GM23338 (cell line): ENCODE data around the gene GPRC6A. TPM values are rescaled to one million over a fixed set of nuclear protein-coding genes. Genes with fewer than 3 reads are reported as not detected.

Source experiments
- ATAC-seq: fragments of 200-7000 bp; cut with Tn5 transposase; 3 replicates; pipeline ENCODE4 v1.9.1; 2020
- DNase-seq: peaks from one replicate; pipeline ENCODE4 v3.0.0-alpha.2; 2015; ENCODE audit warnings: low spot score
- H2AFZ ChIP-seq: fragments of 200-600 bp; sonication (generic); 2 replicates; pipeline ENCODE4 v1.8.0; 2016; ENCODE audit warnings: antibody characterized with exemption, mild to moderate bottlenecking, moderate library complexity
- H3F3A ChIP-seq: fragments of 200-600 bp; sonication (generic); replicated peaks from 2 replicates; pipeline ENCODE4 v1.8.0; 2017; ENCODE audit warnings: antibody characterized with exemption, mixed run types, low read depth
- H3K27ac ChIP-seq: fragments of 200-600 bp; sonication (generic); 2 replicates; pipeline ENCODE4 v1.6.1; 2016; ENCODE audit warnings: low read depth
- H3K27me3 ChIP-seq: fragments of 200-600 bp; sonication (generic); 2 replicates; pipeline ENCODE4 v1.8.0; 2016; ENCODE audit warnings: mild to moderate bottlenecking, mixed run types, moderate library complexity; ENCODE audit not compliant: insufficient read depth
- H3K36me3 ChIP-seq: fragments of 200-600 bp; sonication (generic); 2 replicates; pipeline ENCODE4 v1.8.0; 2016; ENCODE audit warnings: mild to moderate bottlenecking; ENCODE audit not compliant: insufficient read depth
- H3K4me1 ChIP-seq: fragments of 200-600 bp; sonication (generic); 2 replicates; pipeline ENCODE4 v1.8.0; 2016; ENCODE audit warnings: mild to moderate bottlenecking, moderate library complexity; ENCODE audit not compliant: insufficient read depth
- H3K4me2 ChIP-seq: fragments of 200-600 bp; sonication (generic); 2 replicates; pipeline ENCODE4 v1.7.1; 2017; ENCODE audit warnings: mixed run types
- H3K4me3 ChIP-seq: fragments of 200-600 bp; sonication (generic); 2 replicates; pipeline ENCODE4 v1.6.1; 2016; ENCODE audit warnings: mixed run types
- H3K79me2 ChIP-seq: fragments of 200-600 bp; sonication (generic); replicated peaks from 2 replicates; pipeline ENCODE4 v1.8.0; 2017; ENCODE audit warnings: mild to moderate bottlenecking; ENCODE audit not compliant: insufficient read depth
- H3K9me2 ChIP-seq: fragments of 200-600 bp; sonication (generic); 2 replicates; pipeline ENCODE4 v1.8.0; 2017; ENCODE audit not compliant: insufficient read depth
- H4K20me1 ChIP-seq: fragments of 200-600 bp; sonication (generic); replicated peaks from 2 replicates; pipeline ENCODE4 v1.8.0; 2017; ENCODE audit warnings: mild to moderate bottlenecking; ENCODE audit not compliant: insufficient read depth
- H3K27ac Mint-ChIP-seq: 2 replicates; pipeline ENCODE4 v1.8.0; 2020; ENCODE audit warnings: inconsistent platforms, mild to moderate bottlenecking, moderate library complexity, mixed read lengths
- H3K27me3 Mint-ChIP-seq: 3 replicates; pipeline ENCODE4 v1.8.0; 2022; ENCODE audit warnings: low read depth, mild to moderate bottlenecking, moderate library complexity, mixed read lengths, inconsistent platforms; ENCODE audit not compliant: insufficient read depth, poor library complexity
- H3K36me3 Mint-ChIP-seq: 3 replicates; pipeline ENCODE4 v1.8.0; 2021; ENCODE audit warnings: low read depth, mild to moderate bottlenecking, inconsistent platforms, moderate library complexity, mixed read lengths
- H3K4me1 Mint-ChIP-seq: 3 replicates; pipeline ENCODE4 v1.8.0; 2020; ENCODE audit warnings: mild to moderate bottlenecking, inconsistent platforms, mixed read lengths
- H3K4me3 Mint-ChIP-seq: 3 replicates; pipeline ENCODE4 v1.8.0; 2021; ENCODE audit warnings: moderate library complexity, mild to moderate bottlenecking, inconsistent platforms, mixed read lengths
- H3K9me3 Mint-ChIP-seq: 3 replicates; pipeline ENCODE4 v1.8.0; 2020; ENCODE audit warnings: moderate library complexity, mild to moderate bottlenecking, inconsistent platforms, mixed read lengths
- CREB1 ChIP-seq: fragments of 250-450 bp; sonication (Bioruptor Pico); IDR thresholded peaks from 2 replicates; pipeline ENCODE4 v1.5.0; 2020; ENCODE audit warnings: low read depth, mild to moderate bottlenecking, moderate library complexity
- EZH2 ChIP-seq: fragments of 200-600 bp; sonication (generic); IDR thresholded peaks from one replicate; pipeline ENCODE4 v1.8.0; 2017; ENCODE audit warnings: antibody characterized with exemption, mild to moderate bottlenecking, low read depth; ENCODE audit not compliant: unreplicated experiment
- EZH2phosphoT487 ChIP-seq: fragments of 200-600 bp; sonication (generic); IDR thresholded peaks from one replicate; pipeline ENCODE4 v1.8.1; 2018; ENCODE audit warnings: antibody characterized with exemption; ENCODE audit not compliant: unreplicated experiment
- JUNB ChIP-seq: IDR thresholded peaks from one replicate; pipeline ENCODE4 v1.6.1; 2016; ENCODE audit warnings: antibody characterized with exemption; ENCODE audit not compliant: unreplicated experiment
- NANOG ChIP-seq: IDR thresholded peaks from 2 replicates; pipeline ENCODE4 v1.6.1; 2016; ENCODE audit warnings: antibody characterized with exemption, borderline replicate concordance
- POLR2AphosphoS5 ChIP-seq: IDR thresholded peaks from 2 replicates; pipeline ENCODE4 v1.6.1; 2016; ENCODE audit warnings: antibody characterized with exemption, low read depth
- ZNF114 ChIP-seq: fragments of 250-450 bp; sonication (Bioruptor Pico); IDR thresholded peaks from 2 replicates; pipeline ENCODE4 v1.5.0; 2020; ENCODE audit warnings: mild to moderate bottlenecking, moderate library complexity
- ZNF331 ChIP-seq: fragments of 250-450 bp; sonication (Bioruptor Pico); IDR thresholded peaks from 2 replicates; pipeline ENCODE4 v1.5.0; 2020; ENCODE audit warnings: low read depth, mild to moderate bottlenecking, moderate library complexity
- polyA plus RNA-seq: library from polyadenylated mRNA; unstranded; fragments of >200 nt; fragmentation: Nextera tagmentation; extraction: Ambion mirVana; gene quantifications from 2 replicates; pipeline ENCODE4 v1.2.1, GENCODE V29; 2016
- total RNA-seq: library from RNA; depleted of rRNA; stranded (reverse); fragments of >200 nt; shearing (Covaris generic); gene quantifications from 2 replicates; pipeline ENCODE4 v1.2.3, GENCODE V29; 2014
- TF ChIP-seq, protein P1 (sequence below): fragments of 250-450 bp; sonication (Bioruptor Pico); IDR thresholded peaks from 2 replicates; pipeline ENCODE4 v1.5.0; 2020; ENCODE audit warnings: mild to moderate bottlenecking, moderate library complexity
- TF ChIP-seq, protein P2 (sequence below): IDR thresholded peaks from 2 replicates; pipeline ENCODE4 v1.6.1; 2016; ENCODE audit warnings: antibody characterized with exemption
- TF ChIP-seq, protein P3 (sequence below), 2 experiments: fragments of 200-600 bp in 1 of 2; sonication (generic) in 1 of 2; conservative IDR thresholded peaks; 2 replicates each; pipeline versions ENCODE4 v1.5.1 to v1.6.1; 2016 to 2017; ENCODE audit warnings: antibody characterized with exemption in 2 of 2, low read depth in 2 of 2, mild to moderate bottlenecking in 2 of 2, moderate library complexity in 1 of 2

The GPRC6A gene
- total and polyA plus RNA-seq, 2 experiments from 2014 or later: 0.21 to 0.45 TPM

DNA sequence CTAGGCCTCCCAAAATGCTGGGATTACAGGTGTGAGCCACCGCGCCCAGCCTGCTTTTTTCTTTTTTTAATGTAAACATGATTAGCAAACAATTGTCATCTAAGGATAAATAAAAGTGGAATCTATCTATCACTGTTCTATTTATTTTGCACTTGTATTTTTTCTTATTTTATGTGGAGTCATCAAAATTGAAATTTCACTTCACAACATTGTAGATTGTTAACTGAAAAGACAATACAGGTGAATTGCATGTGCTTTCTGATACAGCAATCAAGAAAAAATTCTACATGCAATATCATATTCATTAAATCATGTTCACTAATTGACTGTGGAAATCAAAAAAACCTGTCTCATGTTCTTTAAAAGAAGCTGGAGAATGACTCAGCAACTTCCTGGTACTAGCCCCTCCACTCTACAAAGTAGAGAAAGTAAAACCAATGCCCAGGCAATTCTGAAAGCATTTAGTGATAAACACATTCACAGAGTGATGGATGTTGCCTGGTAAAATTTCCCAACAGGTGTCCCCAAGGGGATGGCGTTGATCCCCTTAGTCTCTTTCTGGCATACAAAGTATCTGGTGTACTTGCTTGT is 37.5 kb upstream of the GPRC6A start:
- no peak overlapping the region for H3K4me3 Mint-ChIP-seq

DNA sequence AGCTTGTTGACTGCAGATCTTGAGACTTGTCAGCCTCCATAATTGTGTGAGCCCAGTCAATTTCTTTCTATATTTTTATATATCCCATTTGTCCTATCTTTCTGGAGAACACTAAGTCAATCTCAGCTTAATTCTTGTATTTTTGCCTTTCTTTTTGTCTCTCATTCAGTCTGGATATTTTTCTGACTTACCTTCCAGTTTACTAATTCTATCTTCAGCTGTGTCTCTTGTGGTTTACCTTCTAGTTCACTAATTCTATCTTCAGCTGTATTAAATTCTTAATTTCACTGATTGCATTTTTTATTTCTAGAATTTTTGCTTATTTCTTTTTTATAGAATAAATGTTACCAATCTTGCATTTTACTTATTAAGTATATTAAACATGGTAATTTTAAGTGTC is 30.4 kb upstream of the GPRC6A start:
- H3K4me1 ChIP-seq: no peaks in the 10 kb centered on the region
- H3K4me2 ChIP-seq: no peak overlapping the region
- Mint-ChIP-seq H3K4me3 (no peak overlapping the region), H3K27ac (no peak overlapping the region), H3K36me3 (peaks cover 23% of the 10 kb centered on the region; the same call in 2 of the 3 replicates), H3K4me1 (no peaks in the 10 kb centered on the region), H3K9me3 (peaks cover 46% of the 10 kb centered on the region), H3K27me3 (peaks cover 2% of the 10 kb centered on the region)
- no peak overlapping the region for H3K4me3 ChIP-seq
- no peaks in the 10 kb centered on the region for H3K9me2 ChIP-seq
- no peaks in the 10 kb centered on the region for H3K27me3 ChIP-seq
- H4K20me1 ChIP-seq: no peaks in the 10 kb centered on the region
- ATAC-seq: no peak
- no peaks in the 10 kb centered on the region for H3F3A ChIP-seq
- no peak overlapping the region for H3K27ac ChIP-seq
- no peak overlapping the region for H2AFZ ChIP-seq
- DNase-seq: peak; percentile 29
- peaks cover 18% of the 10 kb centered on the region; the same call in 1 of the 2 replicates for H3K36me3 ChIP-seq
- H3K79me2 ChIP-seq: no peaks in the 10 kb centered on the region
- TF ChIP-seq POLR2AphosphoS5 (no peak), EZH2 (no peak), ZNF114 (no peak), EZH2phosphoT487 (no peak), CREB1 (CRISPR knock-in tag) (no peak), NANOG (no peak), ZNF331 (CRISPR knock-in tag) (no peak), JUNB (no peak)
- TF ChIP-seq, protein P1, sequence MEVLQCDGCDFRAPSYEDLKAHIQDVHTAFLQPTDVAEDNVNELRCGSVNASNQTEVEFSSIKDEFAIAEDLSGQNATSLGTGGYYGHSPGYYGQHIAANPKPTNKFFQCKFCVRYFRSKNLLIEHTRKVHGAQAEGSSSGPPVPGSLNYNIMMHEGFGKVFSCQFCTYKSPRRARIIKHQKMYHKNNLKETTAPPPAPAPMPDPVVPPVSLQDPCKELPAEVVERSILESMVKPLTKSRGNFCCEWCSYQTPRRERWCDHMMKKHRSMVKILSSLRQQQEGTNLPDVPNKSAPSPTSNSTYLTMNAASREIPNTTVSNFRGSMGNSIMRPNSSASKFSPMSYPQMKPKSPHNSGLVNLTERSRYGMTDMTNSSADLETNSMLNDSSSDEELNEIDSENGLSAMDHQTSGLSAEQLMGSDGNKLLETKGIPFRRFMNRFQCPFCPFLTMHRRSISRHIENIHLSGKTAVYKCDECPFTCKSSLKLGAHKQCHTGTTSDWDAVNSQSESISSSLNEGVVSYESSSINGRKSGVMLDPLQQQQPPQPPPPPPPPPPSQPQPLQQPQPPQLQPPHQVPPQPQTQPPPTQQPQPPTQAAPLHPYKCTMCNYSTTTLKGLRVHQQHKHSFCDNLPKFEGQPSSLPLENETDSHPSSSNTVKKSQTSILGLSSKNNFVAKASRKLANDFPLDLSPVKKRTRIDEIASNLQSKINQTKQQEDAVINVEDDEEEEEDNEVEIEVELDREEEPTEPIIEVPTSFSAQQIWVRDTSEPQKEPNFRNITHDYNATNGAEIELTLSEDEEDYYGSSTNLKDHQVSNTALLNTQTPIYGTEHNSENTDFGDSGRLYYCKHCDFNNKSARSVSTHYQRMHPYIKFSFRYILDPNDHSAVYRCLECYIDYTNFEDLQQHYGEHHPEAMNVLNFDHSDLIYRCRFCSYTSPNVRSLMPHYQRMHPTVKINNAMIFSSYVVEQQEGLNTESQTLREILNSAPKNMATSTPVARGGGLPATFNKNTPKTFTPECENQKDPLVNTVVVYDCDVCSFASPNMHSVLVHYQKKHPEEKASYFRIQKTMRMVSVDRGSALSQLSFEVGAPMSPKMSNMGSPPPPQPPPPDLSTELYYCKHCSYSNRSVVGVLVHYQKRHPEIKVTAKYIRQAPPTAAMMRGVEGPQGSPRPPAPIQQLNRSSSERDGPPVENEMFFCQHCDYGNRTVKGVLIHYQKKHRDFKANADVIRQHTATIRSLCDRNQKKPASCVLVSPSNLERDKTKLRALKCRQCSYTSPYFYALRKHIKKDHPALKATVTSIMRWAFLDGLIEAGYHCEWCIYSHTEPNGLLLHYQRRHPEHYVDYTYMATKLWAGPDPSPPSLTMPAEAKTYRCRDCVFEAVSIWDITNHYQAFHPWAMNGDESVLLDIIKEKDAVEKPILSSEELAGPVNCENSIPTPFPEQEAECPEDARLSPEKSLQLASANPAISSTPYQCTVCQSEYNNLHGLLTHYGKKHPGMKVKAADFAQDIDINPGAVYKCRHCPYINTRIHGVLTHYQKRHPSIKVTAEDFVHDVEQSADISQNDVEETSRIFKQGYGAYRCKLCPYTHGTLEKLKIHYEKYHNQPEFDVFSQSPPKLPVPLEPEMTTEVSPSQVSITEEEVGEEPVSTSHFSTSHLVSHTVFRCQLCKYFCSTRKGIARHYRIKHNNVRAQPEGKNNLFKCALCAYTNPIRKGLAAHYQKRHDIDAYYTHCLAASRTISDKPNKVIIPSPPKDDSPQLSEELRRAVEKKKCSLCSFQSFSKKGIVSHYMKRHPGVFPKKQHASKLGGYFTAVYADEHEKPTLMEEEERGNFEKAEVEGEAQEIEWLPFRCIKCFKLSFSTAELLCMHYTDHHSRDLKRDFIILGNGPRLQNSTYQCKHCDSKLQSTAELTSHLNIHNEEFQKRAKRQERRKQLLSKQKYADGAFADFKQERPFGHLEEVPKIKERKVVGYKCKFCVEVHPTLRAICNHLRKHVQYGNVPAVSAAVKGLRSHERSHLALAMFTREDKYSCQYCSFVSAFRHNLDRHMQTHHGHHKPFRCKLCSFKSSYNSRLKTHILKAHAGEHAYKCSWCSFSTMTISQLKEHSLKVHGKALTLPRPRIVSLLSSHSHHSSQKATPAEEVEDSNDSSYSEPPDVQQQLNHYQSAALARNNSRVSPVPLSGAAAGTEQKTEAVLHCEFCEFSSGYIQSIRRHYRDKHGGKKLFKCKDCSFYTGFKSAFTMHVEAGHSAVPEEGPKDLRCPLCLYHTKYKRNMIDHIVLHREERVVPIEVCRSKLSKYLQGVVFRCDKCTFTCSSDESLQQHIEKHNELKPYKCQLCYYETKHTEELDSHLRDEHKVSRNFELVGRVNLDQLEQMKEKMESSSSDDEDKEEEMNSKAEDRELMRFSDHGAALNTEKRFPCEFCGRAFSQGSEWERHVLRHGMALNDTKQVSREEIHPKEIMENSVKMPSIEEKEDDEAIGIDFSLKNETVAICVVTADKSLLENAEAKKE: no peak
- TF ChIP-seq, protein P2, sequence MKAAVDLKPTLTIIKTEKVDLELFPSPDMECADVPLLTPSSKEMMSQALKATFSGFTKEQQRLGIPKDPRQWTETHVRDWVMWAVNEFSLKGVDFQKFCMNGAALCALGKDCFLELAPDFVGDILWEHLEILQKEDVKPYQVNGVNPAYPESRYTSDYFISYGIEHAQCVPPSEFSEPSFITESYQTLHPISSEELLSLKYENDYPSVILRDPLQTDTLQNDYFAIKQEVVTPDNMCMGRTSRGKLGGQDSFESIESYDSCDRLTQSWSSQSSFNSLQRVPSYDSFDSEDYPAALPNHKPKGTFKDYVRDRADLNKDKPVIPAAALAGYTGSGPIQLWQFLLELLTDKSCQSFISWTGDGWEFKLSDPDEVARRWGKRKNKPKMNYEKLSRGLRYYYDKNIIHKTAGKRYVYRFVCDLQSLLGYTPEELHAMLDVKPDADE: no peak
- TF ChIP-seq, protein P3, sequence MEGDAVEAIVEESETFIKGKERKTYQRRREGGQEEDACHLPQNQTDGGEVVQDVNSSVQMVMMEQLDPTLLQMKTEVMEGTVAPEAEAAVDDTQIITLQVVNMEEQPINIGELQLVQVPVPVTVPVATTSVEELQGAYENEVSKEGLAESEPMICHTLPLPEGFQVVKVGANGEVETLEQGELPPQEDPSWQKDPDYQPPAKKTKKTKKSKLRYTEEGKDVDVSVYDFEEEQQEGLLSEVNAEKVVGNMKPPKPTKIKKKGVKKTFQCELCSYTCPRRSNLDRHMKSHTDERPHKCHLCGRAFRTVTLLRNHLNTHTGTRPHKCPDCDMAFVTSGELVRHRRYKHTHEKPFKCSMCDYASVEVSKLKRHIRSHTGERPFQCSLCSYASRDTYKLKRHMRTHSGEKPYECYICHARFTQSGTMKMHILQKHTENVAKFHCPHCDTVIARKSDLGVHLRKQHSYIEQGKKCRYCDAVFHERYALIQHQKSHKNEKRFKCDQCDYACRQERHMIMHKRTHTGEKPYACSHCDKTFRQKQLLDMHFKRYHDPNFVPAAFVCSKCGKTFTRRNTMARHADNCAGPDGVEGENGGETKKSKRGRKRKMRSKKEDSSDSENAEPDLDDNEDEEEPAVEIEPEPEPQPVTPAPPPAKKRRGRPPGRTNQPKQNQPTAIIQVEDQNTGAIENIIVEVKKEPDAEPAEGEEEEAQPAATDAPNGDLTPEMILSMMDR (conservative IDR thresholded peaks at IDR 0.05; ENCODE audit: low read depth in 2 of 2): no peak

More for the DNA sequence above, 37.5 kb upstream of the GPRC6A start:
- H3K79me2 ChIP-seq: no peaks in the 10 kb centered on the region
- H3K9me2 ChIP-seq: no peaks in the 10 kb centered on the region
- no peak overlapping the region for H3K4me2 ChIP-seq
- Mint-ChIP-seq H3K36me3 (no peaks in the 10 kb centered on the region), H3K27me3 (peaks cover 3% of the 10 kb centered on the region), H3K9me3 (no peaks in the 10 kb centered on the region), H3K4me1 (peaks cover 9% of the 10 kb centered on the region), H3K27ac (peak overlapping the region; percentile 69)
- peaks cover 10% of the 10 kb centered on the region for H3K4me1 ChIP-seq
- ATAC-seq (no peak), DNase-seq (peak; percentile 22)
- H3K36me3 ChIP-seq: no peaks in the 10 kb centered on the region
- no peak overlapping the region for H3K27ac ChIP-seq
- H2AFZ ChIP-seq: peak overlapping the region; percentile 64; the same call in 1 of the 2 replicates
- H4K20me1 ChIP-seq: no peaks in the 10 kb centered on the region
- H3K27me3 ChIP-seq: no peaks in the 10 kb centered on the region
- H3F3A ChIP-seq: no peaks in the 10 kb centered on the region
- TF ChIP-seq NANOG: no peak
- TF ChIP-seq POLR2AphosphoS5: no peak
- no peak for TF ChIP-seq CREB1 (CRISPR knock-in tag)
- H3K4me3 ChIP-seq: no peak overlapping the region
